ENCODE data around the gene LAYN.

DNA sequence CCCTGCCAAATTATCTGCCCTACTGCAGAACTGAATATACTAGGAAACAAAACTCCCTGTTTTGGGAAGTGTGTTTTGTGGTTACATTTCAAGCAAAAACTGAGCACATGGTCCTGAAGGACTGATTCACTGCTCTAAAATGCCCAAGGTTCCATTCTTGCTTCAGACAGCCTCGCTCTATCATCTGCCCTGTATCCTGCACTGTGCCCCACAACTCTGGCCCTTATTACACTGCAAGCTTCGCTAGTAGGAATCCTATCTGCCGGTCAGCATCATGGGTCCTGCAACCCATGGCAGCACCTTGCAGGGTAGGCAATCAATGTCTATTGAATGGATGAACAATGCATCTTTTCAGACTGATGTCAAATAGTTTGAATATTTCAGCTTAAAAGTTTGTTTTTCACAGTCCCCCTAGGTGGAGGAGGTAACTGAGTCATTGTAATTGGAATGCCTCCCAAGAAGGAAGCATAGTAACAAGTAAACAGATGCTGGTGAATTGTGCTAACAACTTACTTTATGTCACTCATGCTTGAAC, 21.3 kb downstream of the LAYN start:
- no peak for TF ChIP-seq BHLHE40 (IDR thresholded peaks at IDR 0.05; ENCODE audit: low read length)
- TF ChIP-seq ZKSCAN8 (CRISPR knock-in tag; IDR thresholded peaks at IDR 0.05; ENCODE audit: borderline replicate concordance), result no peak
- TF ChIP-seq ZNF652 (CRISPR knock-in tag; IDR thresholded peaks at IDR 0.05; ENCODE audit: borderline replicate concordance, low read depth), result no peak
